HEK293T (cell line): ENCODE data around the gene TBC1D1.

Source experiments
- BHLHE40 ChIP-seq: fragments of 450-650 bp; IDR thresholded peaks from 2 replicates; pipeline ENCODE4 v1.6.1; 2016; ENCODE audit warnings: mild to moderate bottlenecking, moderate library complexity, borderline replicate concordance
- ELF4 ChIP-seq: fragments of 450-650 bp; IDR thresholded peaks from 2 replicates; pipeline ENCODE4 v1.6.1; 2017; ENCODE audit warnings: antibody characterized with exemption
- FOXA1 ChIP-seq: fragments of 450-650 bp; IDR thresholded peaks from 2 replicates; pipeline ENCODE4 v1.6.1; 2016; ENCODE audit warnings: mild to moderate bottlenecking
- FOXK2 ChIP-seq: fragments of 450-650 bp; IDR thresholded peaks from 2 replicates; pipeline ENCODE4 v1.6.1; 2016; ENCODE audit warnings: mild to moderate bottlenecking
- FOXM1 ChIP-seq: fragments of 450-650 bp; IDR thresholded peaks from 2 replicates; pipeline ENCODE4 v1.6.1; 2017; ENCODE audit warnings: mild to moderate bottlenecking, borderline replicate concordance
- HDGF ChIP-seq: fragments of 450-650 bp; IDR thresholded peaks from 2 replicates; pipeline ENCODE4 v1.6.1; 2017; ENCODE audit warnings: antibody characterized with exemption, borderline replicate concordance
- LEF1 ChIP-seq: fragments of 450-650 bp; IDR thresholded peaks from 2 replicates; pipeline ENCODE4 v1.6.1; 2017; ENCODE audit warnings: mild to moderate bottlenecking, borderline replicate concordance
- NFRKB ChIP-seq: fragments of 450-650 bp; IDR thresholded peaks from 2 replicates; pipeline ENCODE4 v1.6.1; 2016; ENCODE audit warnings: mild to moderate bottlenecking, moderate library complexity
- PKNOX1 ChIP-seq: fragments of 450-650 bp; IDR thresholded peaks from 2 replicates; pipeline ENCODE4 v1.6.1; 2016
- SP1 ChIP-seq: fragments of 450-650 bp; IDR thresholded peaks from 2 replicates; pipeline ENCODE4 v1.6.1; 2017
- SUZ12 ChIP-seq: fragments of 450-650 bp; IDR thresholded peaks from 2 replicates; pipeline ENCODE4 v1.6.1; 2016; ENCODE audit warnings: mild to moderate bottlenecking
- ZNF384 ChIP-seq: fragments of 450-650 bp; IDR thresholded peaks from 2 replicates; pipeline ENCODE4 v1.6.1; 2016

DNA sequence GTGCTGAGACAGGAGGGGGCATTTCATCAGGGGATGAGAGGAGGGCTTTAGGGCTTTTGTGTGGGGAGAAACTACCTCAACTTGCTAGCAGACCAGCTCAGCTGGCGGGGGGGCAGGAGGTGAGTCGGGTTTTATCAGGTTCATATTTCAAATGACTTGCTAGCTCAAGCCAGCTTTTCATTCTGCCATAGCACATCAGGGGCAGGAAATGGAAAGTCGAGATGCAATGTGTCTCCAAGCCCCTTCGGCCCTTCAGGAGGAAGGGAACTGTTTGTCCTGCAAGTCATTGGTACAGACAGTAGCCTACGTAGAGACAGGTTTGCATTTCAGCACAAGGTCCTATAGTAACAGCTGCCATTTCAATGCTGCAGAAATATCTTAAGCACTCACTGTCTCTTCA is 263.4 kb downstream of the TBC1D1 start:
- TF ChIP-seq SP1 (no peak), SUZ12 (no peak), ELF4 (no peak), ZNF384 (no peak), FOXM1 (no peak), NFRKB (no peak), PKNOX1 (no peak), FOXA1 (no peak), FOXK2 (no peak), BHLHE40 (no peak), LEF1 (no peak), HDGF (no peak)
